ENCODE results near the gene ZBTB16.

ZBTB16 gene

DNA sequence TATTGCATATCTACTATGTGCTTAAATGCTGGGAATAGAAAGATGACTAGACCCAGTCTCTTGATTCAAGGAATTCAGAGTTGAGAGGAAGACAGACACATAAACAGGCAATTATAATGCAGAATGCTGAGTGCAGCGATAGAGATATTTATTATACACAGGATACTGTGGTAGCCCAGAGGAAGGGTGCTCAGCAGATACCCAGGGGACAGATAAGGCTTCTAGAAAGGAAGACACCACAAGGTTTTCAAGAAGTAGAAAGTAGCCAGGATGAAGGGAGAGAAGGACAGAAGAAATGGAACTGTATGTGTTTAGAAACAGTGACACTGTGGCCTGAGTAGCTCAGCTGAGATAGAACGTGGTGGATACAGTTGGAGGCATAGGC is 157.3 kb downstream of the ZBTB16 start:
- DNase-seq: peak; percentile 95

- no peak for DNase-seq
These were observed 159.0 kb downstream of the ZBTB16 start for GRCh38 chr11:114218508-114218907.

- peak; percentile 76 for DNase-seq
These were observed 160.2 kb downstream of the ZBTB16 start for GRCh38 chr11:114219559-114220349.

DNA sequence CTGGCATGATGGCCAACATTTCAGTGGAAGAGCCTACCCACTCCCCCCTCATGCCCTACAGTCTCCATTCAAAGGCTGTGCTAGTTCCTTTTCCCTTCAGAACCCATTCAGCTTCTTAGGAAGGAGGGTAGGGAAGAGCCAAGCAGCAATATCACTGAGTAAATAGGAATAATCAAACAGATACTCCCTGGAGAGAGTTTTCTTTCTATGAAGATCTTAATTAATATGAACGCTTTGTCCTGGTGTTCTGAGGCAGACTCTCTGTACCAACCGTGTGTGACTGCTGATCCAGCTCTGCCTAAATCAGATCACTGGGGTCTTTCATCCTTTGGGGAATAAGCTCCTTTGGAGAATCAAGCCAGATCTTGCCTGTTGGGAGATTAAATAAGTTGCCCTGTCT is 161.5 kb downstream of the ZBTB16 start:
- no peak for DNase-seq

DNA sequence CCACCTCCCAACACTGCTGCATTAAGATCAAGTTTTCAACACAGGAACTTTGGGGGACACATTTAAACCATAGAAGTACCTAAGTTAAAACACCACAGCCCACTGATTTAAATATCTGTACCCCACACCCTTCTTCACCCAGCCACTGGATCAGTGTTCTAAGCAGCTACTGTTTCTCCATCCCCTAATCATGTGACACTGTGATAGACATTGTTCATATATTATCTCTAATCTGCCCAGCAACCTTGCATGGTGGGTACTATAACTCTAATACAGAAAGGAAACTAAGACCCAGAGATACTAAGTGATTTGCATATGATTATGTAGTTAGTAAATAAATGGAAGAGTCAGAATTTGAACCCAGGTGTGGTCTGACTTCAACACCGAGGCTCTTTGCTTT is 166.2 kb downstream of the ZBTB16 start:
- peak; percentile 33 for DNase-seq

GRCh38 chr11:114226356-114226755 is 166.8 kb downstream of the ZBTB16 start:
- no peak for DNase-seq

- DNase-seq: no peak
These were observed 169.2 kb downstream of the ZBTB16 start for GRCh38 chr11:114228435-114229411.

GRCh38 chr11:114230031-114230704 is 170.7 kb downstream of the ZBTB16 start:
- no peak for DNase-seq

DNA sequence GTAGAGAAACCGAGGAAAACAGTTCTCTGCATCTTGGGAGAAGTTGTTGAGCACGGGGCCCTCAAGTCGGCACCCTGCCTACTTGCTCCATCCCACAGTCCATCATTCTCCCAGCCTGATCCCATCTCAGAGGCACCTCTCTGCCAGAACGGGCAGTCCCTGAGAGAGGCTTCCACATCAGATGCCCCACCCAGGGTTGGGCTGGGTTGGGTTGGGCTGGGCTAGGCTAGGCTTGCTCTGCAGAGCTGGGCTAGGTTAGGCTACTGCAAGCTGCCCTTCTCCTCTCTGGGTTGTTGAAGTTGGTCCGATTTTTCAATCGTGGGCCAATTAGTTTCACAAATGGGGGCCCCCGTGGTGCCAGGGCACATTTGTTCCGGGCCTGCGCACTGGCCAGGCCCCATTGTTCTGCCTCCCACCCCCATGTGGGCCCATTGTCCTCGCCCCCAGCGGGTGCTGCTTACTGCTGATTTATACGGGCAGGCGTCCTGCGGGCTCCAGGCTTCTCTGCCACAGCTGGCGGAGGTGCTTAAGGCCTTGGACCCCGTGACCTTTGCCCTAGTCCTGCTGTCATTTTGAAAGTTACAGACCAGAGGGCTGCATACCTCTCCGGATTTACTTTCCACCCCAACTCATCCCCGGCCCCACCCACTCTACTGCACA is 173.0 kb downstream of the ZBTB16 start:
- DNase-seq: no peak

DNA sequence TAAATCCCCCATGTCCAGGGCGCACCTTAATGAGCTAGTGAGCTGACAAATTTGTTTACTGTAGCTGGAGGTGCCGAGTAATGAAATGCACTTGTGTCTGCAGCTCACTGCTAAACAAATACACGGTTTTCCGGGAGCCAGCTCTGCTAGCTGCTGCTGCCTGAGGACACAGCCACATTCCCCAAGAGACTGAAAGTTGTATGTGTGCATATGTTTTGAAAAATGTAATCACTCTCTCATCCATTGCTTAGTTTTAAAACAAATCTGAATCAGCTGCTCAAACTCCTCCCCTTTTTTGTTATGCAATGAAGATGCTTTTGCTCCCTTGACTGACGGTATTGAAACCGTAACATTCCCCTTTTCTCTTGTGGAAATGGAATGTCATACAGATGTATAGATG is 174.2 kb downstream of the ZBTB16 start:
- DNase-seq: no peak

DNA sequence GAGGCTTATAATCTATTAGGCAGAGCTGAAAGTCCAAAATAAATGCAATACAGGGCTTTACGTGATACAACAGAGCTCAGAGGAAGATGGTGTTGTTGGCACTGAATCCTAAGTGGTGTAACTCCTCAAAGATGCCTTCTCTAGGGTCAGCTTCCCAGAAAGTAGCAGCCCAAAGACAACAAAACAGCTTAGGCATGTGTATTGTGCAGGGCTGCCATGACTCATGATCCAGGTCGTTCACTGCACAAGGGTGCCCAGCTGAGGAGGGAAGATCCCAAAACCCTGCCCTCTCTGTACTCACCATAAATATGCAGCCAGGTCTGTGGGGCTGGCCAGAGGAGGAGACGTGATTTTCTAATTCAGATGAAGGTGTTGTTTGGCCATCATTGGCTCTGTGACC is 177.3 kb downstream of the ZBTB16 start:
- DNase-seq: no peak

DNA sequence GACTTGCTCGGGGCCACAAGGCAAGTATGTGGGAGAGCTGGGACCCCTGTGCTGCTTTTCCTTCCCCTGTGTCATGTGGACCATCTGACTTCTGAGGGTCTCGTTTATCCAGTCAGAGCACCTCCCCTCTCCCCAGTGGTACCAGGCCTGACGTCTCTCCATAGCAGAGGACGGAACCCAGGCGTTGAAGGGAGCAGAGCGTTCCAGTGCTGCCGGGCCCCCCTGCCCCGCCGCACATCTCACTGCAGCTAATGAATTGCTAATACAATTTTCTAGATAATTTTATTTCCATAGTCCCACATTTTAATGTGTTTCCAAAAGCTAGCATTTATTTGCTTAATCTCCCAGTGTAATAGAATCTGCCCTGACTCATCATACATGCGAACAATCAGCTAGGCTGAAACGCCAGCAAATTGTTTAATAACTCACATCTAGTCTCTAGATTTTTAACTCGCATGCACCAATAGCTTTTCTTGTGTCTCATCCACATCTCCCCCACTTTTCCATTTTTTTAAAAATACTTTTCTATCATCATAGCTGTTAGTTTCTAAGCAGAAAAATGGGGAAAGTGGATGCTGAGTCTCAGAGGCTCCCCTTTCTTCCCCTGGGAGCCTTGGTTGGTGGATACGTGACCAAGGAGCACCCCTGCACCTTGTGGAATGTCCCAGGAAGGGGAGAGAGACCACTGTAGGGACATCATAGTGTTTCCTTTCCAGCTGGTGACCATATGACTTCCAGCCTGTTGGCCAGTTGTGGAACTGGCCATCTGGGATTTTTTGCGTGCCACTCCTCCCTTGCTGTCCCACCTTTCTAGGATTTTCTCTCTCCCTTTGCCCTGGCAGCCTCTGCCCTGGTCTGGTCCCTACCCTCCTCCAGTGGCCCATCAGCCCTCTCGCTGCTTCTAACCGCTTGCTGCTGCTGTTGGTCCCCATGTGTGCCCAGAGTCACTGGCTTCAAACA is 178.1 kb downstream of the ZBTB16 start:
- DNase-seq: no peak

DNA sequence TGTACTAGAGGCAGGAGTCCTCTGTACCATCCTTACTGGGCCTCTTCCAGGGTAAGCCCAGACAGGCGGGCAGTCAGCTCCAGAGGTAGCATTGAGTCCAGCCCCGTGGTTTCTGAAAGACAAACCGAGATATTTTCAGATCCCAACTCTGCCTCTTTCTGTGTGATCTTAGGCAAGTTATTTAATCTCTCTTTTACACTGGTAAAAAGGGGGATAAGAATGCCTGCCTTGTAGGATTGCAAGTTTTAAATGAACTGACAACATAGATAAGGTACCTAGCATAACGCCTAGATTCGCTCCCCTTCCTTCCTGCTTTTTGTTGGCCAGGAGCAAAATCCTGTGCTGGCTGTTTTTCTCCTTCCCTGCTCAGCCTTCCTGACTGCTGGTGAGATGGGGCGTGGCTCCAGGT is 180.2 kb downstream of the ZBTB16 start:
- peak; percentile 90 for DNase-seq

- no peak for DNase-seq
These were observed 182.5 kb downstream of the ZBTB16 start for GRCh38 chr11:114242032-114242431.

- DNase-seq: no peak
These were observed 184.2 kb downstream of the ZBTB16 start for GRCh38 chr11:114243461-114244372.

DNA sequence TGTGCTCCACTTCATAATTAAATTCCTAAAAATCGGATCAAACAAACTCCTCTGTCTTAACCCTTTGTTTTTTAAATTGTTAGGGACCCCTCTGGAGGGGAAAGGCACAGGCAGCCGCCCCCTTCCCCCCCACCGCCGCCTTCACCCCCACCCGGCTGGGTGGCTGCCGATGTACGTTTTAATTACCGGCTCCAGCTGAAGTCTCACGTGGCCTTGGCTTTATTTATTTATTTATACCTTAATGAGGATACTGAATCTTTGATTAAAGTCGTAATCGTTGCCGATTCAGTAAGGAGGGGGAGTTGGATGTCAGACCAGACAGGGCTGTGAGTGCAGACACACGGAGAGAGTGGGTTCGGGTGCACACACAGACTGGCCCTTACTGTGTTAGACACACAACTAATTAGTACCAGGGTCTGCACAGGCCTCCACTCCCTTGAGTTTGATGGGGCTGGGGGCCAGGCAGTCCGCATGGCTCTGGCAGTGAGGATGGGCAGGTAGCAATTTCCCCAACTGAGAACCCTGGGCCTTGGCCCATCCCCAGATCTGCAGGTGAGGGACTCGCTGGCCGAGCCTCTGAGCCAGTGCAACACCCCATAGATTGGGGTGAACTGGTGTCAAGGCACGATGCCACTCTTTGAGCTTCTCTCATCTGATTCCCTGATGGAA is 185.3 kb downstream of the ZBTB16 start:
- DNase-seq: no peak

- DNase-seq: no peak
These were observed 187.0 kb downstream of the ZBTB16 start for GRCh38 chr11:114246321-114247069.

DNA sequence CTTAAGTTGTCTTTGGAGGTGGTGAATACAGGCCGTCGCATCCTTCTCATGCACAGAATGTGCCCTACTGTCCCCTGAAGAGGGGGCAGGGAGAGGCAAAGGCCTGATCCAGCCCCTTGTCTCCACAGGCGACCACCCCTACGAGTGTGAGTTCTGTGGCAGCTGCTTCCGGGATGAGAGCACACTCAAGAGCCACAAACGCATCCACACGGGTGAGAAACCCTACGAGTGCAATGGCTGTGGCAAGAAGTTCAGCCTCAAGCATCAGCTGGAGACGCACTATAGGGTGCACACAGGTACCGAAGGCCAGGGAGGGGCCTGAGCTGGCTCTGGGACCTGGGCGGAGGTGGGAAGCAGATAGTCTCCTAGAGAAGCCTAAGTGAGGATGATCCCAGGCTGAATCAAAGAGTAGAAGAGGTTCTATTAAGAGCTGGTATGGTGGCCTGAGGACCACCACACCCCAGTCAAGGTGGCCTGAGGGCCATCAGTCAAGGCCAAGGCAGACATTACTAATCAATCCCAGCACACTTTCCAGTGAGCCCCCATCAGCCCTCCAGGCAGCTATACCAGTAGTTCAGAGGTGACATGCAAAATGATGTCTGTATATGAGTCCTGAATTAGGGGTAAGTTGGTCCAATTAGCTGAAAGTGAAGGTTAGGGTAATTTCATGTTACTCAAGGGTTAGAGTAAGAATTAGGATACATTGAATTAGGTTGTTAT is 187.7 kb downstream of the ZBTB16 start:
- DNase-seq: no peak
